Body of pancreas (tissue), 4 donors: ENCODE measurements around the gene UXS1.

Experiments
- CTCF ChIP-seq, 7 experiments: fragments of 450-650 bp in 4 of 7; fragments of 200-600 bp in 3 of 7; sonication (generic) in 3 of 7; IDR thresholded peaks; one replicate each; pipeline ENCODE4 v1.5.1; 2016 to 2019; ENCODE audit warnings: antibody characterized with exemption in 7 of 7
- POLR2A ChIP-seq, 3 donors: fragments of 450-650 bp; IDR thresholded peaks; one replicate each; pipeline ENCODE4 v1.6.1; 2016; ENCODE audit warnings: antibody characterized with exemption in 3 of 3, mild to moderate bottlenecking in 2 of 3

GRCh38 chr2:106065268-106065982 is 128.7 kb downstream of the UXS1 start:
- TF ChIP-seq CTCF (IDR thresholded peaks at IDR 0.05): no peak
- TF ChIP-seq POLR2A (IDR thresholded peaks at IDR 0.05): no peak
